ENCODE data around the gene KRTAP5-3.

DNA sequence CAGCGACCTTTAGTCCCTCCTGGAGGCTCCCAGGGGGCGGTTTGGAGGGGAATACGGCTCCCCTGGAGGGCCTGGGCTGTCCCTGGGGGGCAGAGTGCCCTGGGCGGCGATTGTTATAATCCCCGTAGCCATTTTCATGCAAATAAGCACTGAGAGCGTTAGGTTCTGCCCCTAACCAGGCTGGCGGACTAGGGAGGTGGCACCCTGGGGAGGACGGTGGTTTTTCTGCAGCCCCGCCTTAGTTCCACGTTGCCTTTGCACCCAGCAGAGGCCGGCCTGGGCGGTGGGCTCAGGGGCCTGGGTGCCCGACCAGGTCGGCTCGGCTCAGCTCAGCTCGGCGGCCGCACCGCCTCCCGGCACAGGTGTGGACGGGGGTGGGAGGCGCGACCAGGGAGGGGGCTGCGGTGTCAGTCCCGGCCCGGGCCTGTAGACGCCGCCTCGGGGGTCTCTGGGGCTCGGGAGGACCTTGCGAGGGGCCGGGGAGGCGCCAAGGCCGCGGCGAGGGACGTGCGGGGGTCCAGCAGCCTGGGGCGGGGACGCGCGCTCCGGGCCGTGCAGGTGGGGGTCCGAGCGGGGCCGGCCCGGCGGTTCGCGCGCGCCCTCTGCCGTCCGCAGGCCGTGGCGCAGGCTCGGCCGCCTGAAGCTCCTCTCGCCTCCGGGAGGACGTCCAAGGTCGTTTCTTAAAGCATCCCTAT lies 33.9 kb downstream of the KRTAP5-3 start:
- TF ChIP-seq ZNF384 (IDR thresholded peaks at IDR 0.05) (no peak), HDGF (IDR thresholded peaks at IDR 0.05; ENCODE audit: borderline replicate concordance) (no peak), BHLHE40 (IDR thresholded peaks at IDR 0.05; ENCODE audit: borderline replicate concordance) (no peak)

Data from HEK293T (cell line).